ENCODE data around the gene BEGAIN. TPM values are rescaled to one million over a fixed set of nuclear protein-coding genes. Genes with fewer than 3 reads are reported as not detected.

The BEGAIN gene
- total RNA-seq, 4 donors from 2014 or later: 0.68 to 2.8 (median 1.1) TPM

DNA sequence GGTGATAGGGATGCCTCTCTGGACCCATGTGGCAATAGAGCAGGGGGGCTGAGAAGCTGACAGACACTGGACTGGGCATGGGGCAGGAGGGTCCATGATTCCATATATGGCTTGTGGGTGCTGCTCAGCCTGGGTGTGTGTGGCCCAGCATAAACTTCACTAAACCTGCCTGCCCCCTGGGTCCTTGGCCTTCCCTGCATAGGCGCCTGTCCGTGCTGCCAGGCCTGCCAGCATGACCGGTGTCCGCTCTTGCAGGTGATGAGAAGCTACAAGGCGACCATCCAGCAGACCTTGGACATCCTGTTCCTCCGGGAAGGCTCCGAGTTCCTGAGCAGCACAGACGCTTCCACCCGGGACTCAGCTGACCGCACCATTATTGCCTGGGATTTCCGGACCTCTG lies 61.6 kb downstream of the BEGAIN start:
- WGBS: 93% methylated on average over 8 of the region's 11 CpGs
- no peak overlapping the region for H3K27ac ChIP-seq
- H3K4me1 ChIP-seq: no peaks in the 10 kb centered on the region
- peak; percentile 26 to 67 for DNase-seq (ENCODE audit: low spot score in 2 of 2)
- H3K4me3 ChIP-seq: no peak overlapping the region
- TF ChIP-seq, protein P1, sequence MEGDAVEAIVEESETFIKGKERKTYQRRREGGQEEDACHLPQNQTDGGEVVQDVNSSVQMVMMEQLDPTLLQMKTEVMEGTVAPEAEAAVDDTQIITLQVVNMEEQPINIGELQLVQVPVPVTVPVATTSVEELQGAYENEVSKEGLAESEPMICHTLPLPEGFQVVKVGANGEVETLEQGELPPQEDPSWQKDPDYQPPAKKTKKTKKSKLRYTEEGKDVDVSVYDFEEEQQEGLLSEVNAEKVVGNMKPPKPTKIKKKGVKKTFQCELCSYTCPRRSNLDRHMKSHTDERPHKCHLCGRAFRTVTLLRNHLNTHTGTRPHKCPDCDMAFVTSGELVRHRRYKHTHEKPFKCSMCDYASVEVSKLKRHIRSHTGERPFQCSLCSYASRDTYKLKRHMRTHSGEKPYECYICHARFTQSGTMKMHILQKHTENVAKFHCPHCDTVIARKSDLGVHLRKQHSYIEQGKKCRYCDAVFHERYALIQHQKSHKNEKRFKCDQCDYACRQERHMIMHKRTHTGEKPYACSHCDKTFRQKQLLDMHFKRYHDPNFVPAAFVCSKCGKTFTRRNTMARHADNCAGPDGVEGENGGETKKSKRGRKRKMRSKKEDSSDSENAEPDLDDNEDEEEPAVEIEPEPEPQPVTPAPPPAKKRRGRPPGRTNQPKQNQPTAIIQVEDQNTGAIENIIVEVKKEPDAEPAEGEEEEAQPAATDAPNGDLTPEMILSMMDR (IDR thresholded peaks at IDR 0.05): no peak
- TF ChIP-seq EP300 (IDR thresholded peaks at IDR 0.05) (no peak), POLR2A (IDR thresholded peaks at IDR 0.05) (no peak)
- no peaks in the 10 kb centered on the region for H3K27me3 ChIP-seq
- peaks cover 22% of the 10 kb centered on the region for H3K36me3 ChIP-seq
- H3K9me3 ChIP-seq: no peaks in the 10 kb centered on the region

DNA sequence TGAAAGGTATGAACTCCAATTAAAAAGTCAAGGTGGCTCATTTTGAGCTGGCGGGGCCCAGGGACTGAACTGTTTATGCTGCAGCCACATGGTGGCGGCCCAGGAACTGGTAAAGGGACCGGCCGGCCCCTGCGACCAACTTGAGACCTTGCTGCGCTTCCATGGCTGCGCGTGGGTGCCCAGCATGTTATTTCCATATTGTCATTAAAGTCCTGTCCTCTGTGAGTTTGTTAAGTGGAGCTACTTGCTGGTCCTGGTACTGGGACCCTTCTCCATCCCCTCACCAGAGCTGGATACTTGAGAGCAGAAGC lies 62.3 kb downstream of the BEGAIN start:
- Histone ChIP-seq H3K9me3 (no peaks in the 10 kb centered on the region), H3K36me3 (peaks cover 21% of the 10 kb centered on the region), H3K4me3 (no peak overlapping the region), H3K27ac (no peak overlapping the region), H3K27me3 (no peaks in the 10 kb centered on the region), H3K4me1 (no peaks in the 10 kb centered on the region)
- 69% methylated on average over 8 of the region's 8 CpGs for WGBS
- TF ChIP-seq, protein P1 (IDR thresholded peaks at IDR 0.05): no peak
- TF ChIP-seq POLR2AphosphoS5 (IDR thresholded peaks at IDR 0.05) (no peak), EP300 (IDR thresholded peaks at IDR 0.05) (no peak), POLR2A (IDR thresholded peaks at IDR 0.05) (no peak)
- peak; percentile 32 to 72 for DNase-seq (ENCODE audit: low spot score in 2 of 2)

DNA sequence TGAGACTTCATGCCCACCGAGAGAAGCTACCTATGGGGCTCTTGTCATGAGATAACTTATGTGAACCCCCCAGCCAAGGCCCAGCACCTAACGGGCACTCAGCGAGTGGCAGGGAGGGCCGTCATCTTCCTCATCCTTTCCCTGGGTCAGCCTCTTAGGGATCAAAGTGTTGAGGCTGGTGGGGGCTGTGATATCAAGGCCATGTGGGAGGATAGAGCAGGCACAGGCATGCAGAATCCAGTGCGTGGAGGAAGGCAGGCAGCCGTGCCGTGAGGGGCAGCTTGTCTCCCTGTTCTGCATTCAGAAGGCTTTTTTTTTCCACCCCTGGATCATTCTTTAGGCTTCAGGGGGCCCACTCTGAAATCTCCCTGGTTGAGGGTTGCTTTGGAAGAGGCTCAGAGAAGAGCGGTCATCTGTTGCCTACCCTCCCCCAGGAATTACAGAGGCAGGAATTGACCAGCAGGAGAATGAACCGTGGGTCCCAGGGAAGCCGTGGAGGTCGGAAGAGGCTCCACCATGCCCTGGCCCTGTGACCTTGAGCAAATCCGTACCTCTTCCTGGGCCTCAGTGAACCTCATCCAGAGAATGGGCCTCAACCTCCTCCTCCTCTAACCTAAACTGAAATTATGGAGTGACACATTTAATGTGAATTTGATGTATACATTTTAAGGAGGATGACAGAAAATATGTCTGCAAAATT lies 62.8 kb downstream of the BEGAIN start:
- H3K36me3 ChIP-seq: peaks cover 16% of the 10 kb centered on the region
- H3K27me3 ChIP-seq: no peaks in the 10 kb centered on the region
- H3K9me3 ChIP-seq: no peaks in the 10 kb centered on the region
- no peak overlapping the region for H3K4me3 ChIP-seq
- H3K4me1 ChIP-seq: no peaks in the 10 kb centered on the region
- peak in 1 of 2 donors; percentile 26 for DNase-seq (ENCODE audit: low spot score in 2 of 2)
- no peak overlapping the region for H3K27ac ChIP-seq
- WGBS: 76% methylated on average over 11 of the region's 12 CpGs
- TF ChIP-seq POLR2AphosphoS5 (IDR thresholded peaks at IDR 0.05): no peak
- TF ChIP-seq, protein P1 (IDR thresholded peaks at IDR 0.05): no peak
- TF ChIP-seq POLR2A (IDR thresholded peaks at IDR 0.05): no peak
- no peak for TF ChIP-seq EP300 (IDR thresholded peaks at IDR 0.05)

DNA sequence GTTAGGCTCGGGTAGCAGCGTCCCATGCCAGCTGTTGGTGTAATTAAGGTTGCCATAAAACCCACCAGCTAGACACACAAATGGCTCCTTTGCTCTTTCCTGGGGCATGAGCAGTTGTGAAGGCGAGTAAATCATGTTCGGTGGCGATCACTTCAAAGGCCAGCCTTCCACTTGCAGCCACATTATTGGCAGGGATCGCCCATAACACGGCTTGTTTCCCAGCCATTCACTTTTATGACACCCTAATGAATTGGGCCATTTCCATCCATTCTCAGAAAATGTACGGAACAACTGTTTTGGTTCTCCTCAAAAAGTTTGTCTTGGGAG lies 63.4 kb downstream of the BEGAIN start:
- H3K4me1 ChIP-seq: no peaks in the 10 kb centered on the region
- TF ChIP-seq POLR2A (IDR thresholded peaks at IDR 0.05) (no peak), EP300 (IDR thresholded peaks at IDR 0.05) (no peak), POLR2AphosphoS5 (IDR thresholded peaks at IDR 0.05) (no peak)
- TF ChIP-seq, protein P1 (IDR thresholded peaks at IDR 0.05): no peak
- no peaks in the 10 kb centered on the region for H3K9me3 ChIP-seq
- H3K27ac ChIP-seq: no peak overlapping the region
- no peaks in the 10 kb centered on the region for H3K27me3 ChIP-seq
- peaks cover 13% of the 10 kb centered on the region for H3K36me3 ChIP-seq
- no peak overlapping the region for H3K4me3 ChIP-seq
- DNase-seq (ENCODE audit: low spot score in 2 of 2): no peak
- 80% methylated on average over 8 of the region's 8 CpGs for WGBS

DNA sequence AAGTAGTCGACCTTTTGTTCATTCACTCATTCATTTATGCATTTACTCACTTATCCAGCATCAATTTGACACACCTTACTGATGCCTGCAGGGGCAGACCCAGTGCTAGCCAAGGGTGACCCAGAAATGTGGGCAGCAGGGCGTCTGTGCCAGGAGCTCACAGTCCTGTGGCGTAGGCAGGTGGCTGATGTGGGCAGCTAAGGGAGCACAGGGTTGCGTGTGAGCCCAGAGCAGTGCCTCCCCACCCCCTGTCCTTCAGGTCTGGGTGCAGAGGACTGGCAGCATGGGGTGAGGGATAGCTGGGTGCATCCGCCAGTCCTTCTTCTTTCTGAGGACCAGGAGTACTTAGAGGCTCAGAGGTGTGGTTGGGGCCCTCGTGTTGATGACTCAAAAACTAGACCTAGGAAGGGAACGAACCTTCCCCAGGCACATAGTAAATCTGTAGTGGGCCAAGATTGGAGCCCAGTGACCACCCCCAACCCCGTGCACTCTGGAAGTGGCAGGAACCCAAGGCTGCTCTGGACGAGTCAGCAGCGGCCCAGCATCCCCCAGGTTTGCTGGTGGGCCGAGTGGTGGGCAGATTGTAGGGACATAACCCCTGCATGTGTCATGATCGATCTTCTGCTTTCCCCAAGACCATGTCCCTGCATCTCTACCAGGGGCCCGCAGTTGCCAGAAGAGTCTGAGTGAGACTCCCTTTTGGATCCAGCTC lies 63.9 kb downstream of the BEGAIN start:
- DNase-seq (ENCODE audit: low spot score in 2 of 2): peak in 1 of 2 donors; percentile 53
- Histone ChIP-seq H3K36me3 (peaks cover 13% of the 10 kb centered on the region), H3K9me3 (no peaks in the 10 kb centered on the region), H3K4me3 (no peak overlapping the region), H3K27ac (no peak overlapping the region), H3K4me1 (no peaks in the 10 kb centered on the region), H3K27me3 (no peaks in the 10 kb centered on the region)
- TF ChIP-seq, protein P1 (IDR thresholded peaks at IDR 0.05): no peak
- TF ChIP-seq EP300 (IDR thresholded peaks at IDR 0.05) (no peak), POLR2AphosphoS5 (IDR thresholded peaks at IDR 0.05) (no peak), POLR2A (IDR thresholded peaks at IDR 0.05) (no peak)
- 79% methylated on average over 12 of the region's 13 CpGs for WGBS

Data from suprapubic skin (tissue), 4 donors.